ENCODE measurements around the gene BLMH.

Gene BLMH

DNA sequence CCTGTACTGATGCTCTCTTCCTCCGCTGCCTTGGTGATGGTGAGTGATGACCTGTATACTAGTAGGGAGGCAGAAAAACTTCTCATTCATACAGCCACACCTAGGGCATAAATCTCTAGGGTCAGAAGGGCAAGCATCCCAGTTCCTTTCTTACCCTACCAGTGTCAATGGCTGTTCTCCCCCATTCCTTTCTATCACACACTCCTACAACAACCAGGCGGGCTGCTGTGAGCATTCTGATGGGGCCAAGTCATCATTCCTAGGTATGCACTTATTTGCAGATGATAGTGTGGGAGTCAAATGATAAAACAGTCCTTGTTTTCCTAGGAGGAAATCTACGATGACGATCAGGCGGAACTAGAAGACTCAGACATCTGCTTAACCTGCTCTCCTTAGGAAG lies 42.3 kb downstream of the BLMH start:
- Histone ChIP-seq H3K4me1 (ENCODE audit: low read depth, poor library complexity, severe bottlenecking) (no peaks in the 10 kb centered on the region), H3K4me3 (IDR thresholded peaks at IDR 0.05; ENCODE audit: insufficient read depth, low read depth, low read length) (no peak overlapping the region), H3K36me3 (ENCODE audit: insufficient read depth) (no peaks in the 10 kb centered on the region), H3K9ac (no peak overlapping the region), H3K27me3 (ENCODE audit: insufficient read depth, low read depth) (no peaks in the 10 kb centered on the region), H3K4me2 (no peak overlapping the region), H3K27ac (no peak overlapping the region), H2AFZ (ENCODE audit: low read depth) (no peak overlapping the region), H4K20me1 (ENCODE audit: insufficient read depth) (no peaks in the 10 kb centered on the region), H3K79me2 (ENCODE audit: insufficient read depth, low read depth) (no peaks in the 10 kb centered on the region)
- TF ChIP-seq, protein P1, sequence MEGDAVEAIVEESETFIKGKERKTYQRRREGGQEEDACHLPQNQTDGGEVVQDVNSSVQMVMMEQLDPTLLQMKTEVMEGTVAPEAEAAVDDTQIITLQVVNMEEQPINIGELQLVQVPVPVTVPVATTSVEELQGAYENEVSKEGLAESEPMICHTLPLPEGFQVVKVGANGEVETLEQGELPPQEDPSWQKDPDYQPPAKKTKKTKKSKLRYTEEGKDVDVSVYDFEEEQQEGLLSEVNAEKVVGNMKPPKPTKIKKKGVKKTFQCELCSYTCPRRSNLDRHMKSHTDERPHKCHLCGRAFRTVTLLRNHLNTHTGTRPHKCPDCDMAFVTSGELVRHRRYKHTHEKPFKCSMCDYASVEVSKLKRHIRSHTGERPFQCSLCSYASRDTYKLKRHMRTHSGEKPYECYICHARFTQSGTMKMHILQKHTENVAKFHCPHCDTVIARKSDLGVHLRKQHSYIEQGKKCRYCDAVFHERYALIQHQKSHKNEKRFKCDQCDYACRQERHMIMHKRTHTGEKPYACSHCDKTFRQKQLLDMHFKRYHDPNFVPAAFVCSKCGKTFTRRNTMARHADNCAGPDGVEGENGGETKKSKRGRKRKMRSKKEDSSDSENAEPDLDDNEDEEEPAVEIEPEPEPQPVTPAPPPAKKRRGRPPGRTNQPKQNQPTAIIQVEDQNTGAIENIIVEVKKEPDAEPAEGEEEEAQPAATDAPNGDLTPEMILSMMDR (conservative IDR thresholded peaks at IDR 0.05; ENCODE audit: low read depth, low read length), result no peak

DNA sequence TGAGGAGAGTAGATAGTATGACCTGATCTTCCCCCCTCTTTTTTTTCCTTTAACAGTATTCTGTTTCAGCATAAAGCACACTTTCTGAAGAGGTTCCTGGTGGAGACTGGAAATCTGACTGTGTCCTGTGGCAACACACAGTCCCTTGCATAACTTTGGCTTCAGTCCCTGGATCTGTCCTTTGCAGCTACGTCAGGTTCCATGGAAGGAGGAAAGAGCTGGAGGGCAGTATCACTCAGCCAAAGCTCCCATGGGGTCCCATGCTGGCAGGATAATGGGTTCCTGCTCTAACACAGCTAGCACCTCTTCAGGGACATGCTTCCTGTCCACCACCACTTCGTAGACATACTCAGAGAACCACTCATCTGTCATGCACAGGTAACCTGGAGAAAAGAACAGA lies 43.0 kb downstream of the BLMH start:
- Histone ChIP-seq H3K27ac (no peak overlapping the region), H3K4me2 (no peak overlapping the region), H3K27me3 (ENCODE audit: insufficient read depth, low read depth) (no peaks in the 10 kb centered on the region), H2AFZ (ENCODE audit: low read depth) (no peak overlapping the region), H3K9ac (no peak overlapping the region), H3K4me1 (ENCODE audit: low read depth, poor library complexity, severe bottlenecking) (no peaks in the 10 kb centered on the region), H4K20me1 (ENCODE audit: insufficient read depth) (no peaks in the 10 kb centered on the region), H3K4me3 (IDR thresholded peaks at IDR 0.05; ENCODE audit: insufficient read depth, low read depth, low read length) (no peak overlapping the region), H3K36me3 (ENCODE audit: insufficient read depth) (no peaks in the 10 kb centered on the region), H3K79me2 (ENCODE audit: insufficient read depth, low read depth) (no peaks in the 10 kb centered on the region)
- TF ChIP-seq, protein P1 (conservative IDR thresholded peaks at IDR 0.05; ENCODE audit: low read depth, low read length), result no peak

- no peaks in the 10 kb centered on the region for H3K27me3 ChIP-seq (ENCODE audit: insufficient read depth, low read depth)
- no peak overlapping the region for H2AFZ ChIP-seq (ENCODE audit: low read depth)
- H3K9ac ChIP-seq, result no peak overlapping the region
- H3K79me2 ChIP-seq (ENCODE audit: insufficient read depth, low read depth), result no peaks in the 10 kb centered on the region
- no peak overlapping the region for H3K27ac ChIP-seq
- H4K20me1 ChIP-seq (ENCODE audit: insufficient read depth), result no peaks in the 10 kb centered on the region
- H3K36me3 ChIP-seq (ENCODE audit: insufficient read depth), result no peaks in the 10 kb centered on the region
- H3K4me2 ChIP-seq, result no peak overlapping the region
- TF ChIP-seq, protein P1 (conservative IDR thresholded peaks at IDR 0.05; ENCODE audit: low read depth, low read length), result no peak
- no peak overlapping the region for H3K4me3 ChIP-seq (IDR thresholded peaks at IDR 0.05; ENCODE audit: insufficient read depth, low read depth, low read length)
- no peaks in the 10 kb centered on the region for H3K4me1 ChIP-seq (ENCODE audit: low read depth, poor library complexity, severe bottlenecking)
Measured at GRCh38 chr17:30246460-30246859, 45.3 kb downstream of the BLMH start.

DNA sequence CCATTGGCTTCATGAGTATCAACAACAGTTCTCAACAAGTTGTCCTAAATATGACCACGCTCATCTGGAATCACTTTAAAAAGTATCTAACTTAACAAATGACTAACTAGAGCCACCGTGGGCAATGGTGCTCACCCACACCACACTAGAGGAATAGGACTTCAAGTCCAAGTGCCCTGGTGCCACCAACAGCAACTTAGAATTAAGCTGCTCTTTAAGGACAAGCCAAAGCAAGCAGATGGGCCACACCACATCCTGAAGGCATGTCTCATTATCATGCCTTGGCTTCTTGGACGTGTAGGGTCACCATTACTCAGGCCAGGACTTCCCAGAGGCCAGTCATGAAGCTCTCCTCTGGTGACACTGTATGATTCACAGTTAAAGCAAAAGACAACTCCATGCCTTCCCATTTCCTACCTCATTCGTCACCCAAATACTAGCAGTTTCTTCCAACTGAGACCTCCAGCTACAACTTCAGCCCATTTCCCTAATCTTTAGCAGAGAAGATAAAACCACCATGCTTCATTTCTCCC lies 46.8 kb downstream of the BLMH start:
- H4K20me1 ChIP-seq (ENCODE audit: insufficient read depth), result no peaks in the 10 kb centered on the region
- H3K4me3 ChIP-seq (IDR thresholded peaks at IDR 0.05; ENCODE audit: insufficient read depth, low read depth, low read length), result no peak overlapping the region
- no peak overlapping the region for H2AFZ ChIP-seq (ENCODE audit: low read depth)
- no peaks in the 10 kb centered on the region for H3K79me2 ChIP-seq (ENCODE audit: insufficient read depth, low read depth)
- no peak overlapping the region for H3K4me2 ChIP-seq
- H3K36me3 ChIP-seq (ENCODE audit: insufficient read depth), result no peaks in the 10 kb centered on the region
- no peak overlapping the region for H3K9ac ChIP-seq
- H3K4me1 ChIP-seq (ENCODE audit: low read depth, poor library complexity, severe bottlenecking), result no peaks in the 10 kb centered on the region
- H3K27ac ChIP-seq, result no peak overlapping the region
- TF ChIP-seq, protein P1 (conservative IDR thresholded peaks at IDR 0.05; ENCODE audit: low read depth, low read length), result no peak
- no peaks in the 10 kb centered on the region for H3K27me3 ChIP-seq (ENCODE audit: insufficient read depth, low read depth)
